K562 (cell line): ENCODE data around the gene ATP9A. TPM values are rescaled to one million over a fixed set of nuclear protein-coding genes. Genes with fewer than 3 reads are reported as not detected.

Source experiments
- AFF4 ChIP-seq: sonication (generic); formaldehyde crosslinking; IDR thresholded peaks from 2 replicates; pipeline ENCODE4 v1.8.0; 2023; ENCODE audit warnings: mild to moderate bottlenecking, missing genetic modification reagents
- CEBPG ChIP-seq, 3 experiments: fragments of 200-800 bp in 1 of 3; sonication (Bioruptor generic) in 1 of 3; sonication (generic) in 1 of 3; formaldehyde crosslinking in 1 of 3; IDR thresholded peaks in 2 of 3; conservative IDR thresholded peaks in 1 of 3; 2 replicates each; pipeline versions ENCODE4 v1.6.1 to v1.8.0; 2016 to 2022; ENCODE audit warnings: missing compliant biosample characterization in 2 of 3, missing genetic modification characterization in 2 of 3, mild to moderate bottlenecking in 1 of 3, missing genetic modification reagents in 1 of 3
- CHD2 ChIP-seq: IDR thresholded peaks from 2 replicates; pipeline ENCODE4 v1.6.1; 2011; ENCODE audit warnings: low read depth, low read length
- CTCFL ChIP-seq: IDR thresholded peaks from 2 replicates; pipeline ENCODE4 v1.6.1; 2011; ENCODE audit warnings: borderline replicate concordance, low read depth, mild to moderate bottlenecking, moderate library complexity, low read length; ENCODE audit not compliant: insufficient read depth, poor library complexity, severe bottlenecking
- E2F4 ChIP-seq: sonication (generic); formaldehyde crosslinking; IDR thresholded peaks from 2 replicates; pipeline ENCODE4 v1.8.0; 2022; ENCODE audit warnings: mild to moderate bottlenecking, low read depth, missing genetic modification reagents
- E2F5 ChIP-seq: sonication (generic); formaldehyde crosslinking; IDR thresholded peaks from 2 replicates; pipeline ENCODE4 v1.8.0; 2022; ENCODE audit warnings: mild to moderate bottlenecking, missing genetic modification reagents
- GTF2F1 ChIP-seq: IDR thresholded peaks from 2 replicates; pipeline ENCODE4 v1.6.1; 2011; ENCODE audit warnings: low read depth, low read length, improper control_type of control experiment
- NBN ChIP-seq: fragments of 450-650 bp; IDR thresholded peaks from 2 replicates; pipeline ENCODE4 v1.6.1; 2016; ENCODE audit warnings: low read depth, mild to moderate bottlenecking
- RB1 ChIP-seq: fragments of 450-650 bp; IDR thresholded peaks from 2 replicates; pipeline ENCODE4 v1.6.1; 2017; ENCODE audit warnings: low read depth, mild to moderate bottlenecking
- RBM39 ChIP-seq: fragments of 200-400 bp; formaldehyde crosslinking; optimal IDR thresholded peaks from 2 replicates; pipeline ENCODE3; 2018; ENCODE audit warnings: low read depth, low read length
- SLC30A9 ChIP-seq: fragments of 250-450 bp; sonication (Bioruptor Pico); IDR thresholded peaks from 2 replicates; pipeline ENCODE4 v1.8.0; 2022; ENCODE audit warnings: mild to moderate bottlenecking, moderate library complexity
- ZBTB5 ChIP-seq: fragments of 450-650 bp; IDR thresholded peaks from 2 replicates; pipeline ENCODE4 v1.6.1; 2017; ENCODE audit warnings: antibody characterized with exemption
- ZNF311 ChIP-seq: fragments of 250-450 bp; sonication (Bioruptor Pico); IDR thresholded peaks from 2 replicates; pipeline ENCODE4 v1.4.0; 2020; ENCODE audit warnings: mild to moderate bottlenecking, moderate library complexity
- ZNF778 ChIP-seq: fragments of 450-650 bp; formaldehyde crosslinking; IDR thresholded peaks from 2 replicates; pipeline ENCODE4 v1.4.0; 2020; ENCODE audit warnings: mild to moderate bottlenecking, moderate library complexity
- polyA plus RNA-seq, 8 experiments: library from polyadenylated mRNA; depleted of rRNA in 4 of 8; stranded (reverse) in 5 of 8; unstranded in 3 of 8; fragments of >200 nt; fragmentation: Nextera tagmentation in 2 of 8; fragmentation: Illumina TruSeq in 1 of 8; extraction: Ambion mirVana in 2 of 8; extraction: Trizol in 1 of 8; gene quantifications; 2 replicates each; pipeline versions ENCODE4 v1.2.1 to v1.2.3, GENCODE V29; 2011 to 2014; ENCODE audit warnings: inconsistent platforms in 1 of 8, missing spikeins in 1 of 8
- total RNA-seq, 7 experiments: library from RNA; depleted of rRNA in 6 of 7; stranded (reverse); fragments of >200 nt in 6 of 7; fragmentation: Illumina TruSeq in 2 of 7; extraction: Trizol in 2 of 7; gene quantifications; 2 replicates each; pipeline versions ENCODE4 v1.2.1 to v1.2.3, GENCODE V29; 2011 to 2021; ENCODE audit warnings: low replicate concordance in 1 of 7

Gene ATP9A
- total and polyA plus RNA-seq, 9 of the 15 experiments (the other 6 are each of a cell fraction or from before 2014, with no cell fraction given), result 0.18 to 0.62 (median 0.29) TPM

- TF ChIP-seq E2F4 (CRISPR knock-in tag) (0 out of 2 replicates have a peak, but pooled peaks have one; percentile 46), RBM39 (peak; percentile 70), CEBPG (CRISPR knock-in tag; IDR thresholded peaks at IDR 0.05) (no peak), CEBPG (tag; conservative IDR thresholded peaks at IDR 0.05 in 1 of 2, IDR thresholded peaks at IDR 0.05 in 1 of 2) (no peak), NBN (0 out of 2 replicates have a peak, but pooled peaks have one; percentile 17), RB1 (peak; percentile 75; the same call in 1 of the 2 replicates), GTF2F1 (no peak), AFF4 (CRISPR knock-in tag) (0 out of 2 replicates have a peak, but pooled peaks have one; percentile 39), ZNF778 (CRISPR knock-in tag) (no peak), E2F5 (peak; percentile 91), ZBTB5 (no peak), ZNF311 (CRISPR knock-in tag) (no peak), SLC30A9 (CRISPR knock-in tag) (no peak), CTCFL (peak; percentile 83), CHD2 (no peak)
These were observed 173.1 kb downstream of the ATP9A start (continued) for GRCh38 chr20:51595058-51595532.
